PC-3 (cell line): ENCODE results near the gene UFC1.

ENCODE experiments used
- EZH2 ChIP-seq: fragments of 300-600 bp; sonication (generic); IDR thresholded peaks from one replicate; pipeline ENCODE4 v1.6.1; 2017; ENCODE audit warnings: antibody characterized with exemption, mild to moderate bottlenecking, low read length; ENCODE audit not compliant: unreplicated experiment
- EZH2phosphoT487 ChIP-seq: fragments of 300-600 bp; sonication (generic); IDR thresholded peaks from 2 replicates; pipeline ENCODE4 v1.6.1; 2018; ENCODE audit warnings: mild to moderate bottlenecking, antibody characterized with exemption, low read length, borderline replicate concordance
- TF ChIP-seq, protein P1 (sequence below): fragments of 300-600 bp; sonication (generic); conservative IDR thresholded peaks from 2 replicates; pipeline ENCODE4 v1.5.1; 2017; ENCODE audit warnings: antibody characterized with exemption, low read depth, mild to moderate bottlenecking, low read length

DNA sequence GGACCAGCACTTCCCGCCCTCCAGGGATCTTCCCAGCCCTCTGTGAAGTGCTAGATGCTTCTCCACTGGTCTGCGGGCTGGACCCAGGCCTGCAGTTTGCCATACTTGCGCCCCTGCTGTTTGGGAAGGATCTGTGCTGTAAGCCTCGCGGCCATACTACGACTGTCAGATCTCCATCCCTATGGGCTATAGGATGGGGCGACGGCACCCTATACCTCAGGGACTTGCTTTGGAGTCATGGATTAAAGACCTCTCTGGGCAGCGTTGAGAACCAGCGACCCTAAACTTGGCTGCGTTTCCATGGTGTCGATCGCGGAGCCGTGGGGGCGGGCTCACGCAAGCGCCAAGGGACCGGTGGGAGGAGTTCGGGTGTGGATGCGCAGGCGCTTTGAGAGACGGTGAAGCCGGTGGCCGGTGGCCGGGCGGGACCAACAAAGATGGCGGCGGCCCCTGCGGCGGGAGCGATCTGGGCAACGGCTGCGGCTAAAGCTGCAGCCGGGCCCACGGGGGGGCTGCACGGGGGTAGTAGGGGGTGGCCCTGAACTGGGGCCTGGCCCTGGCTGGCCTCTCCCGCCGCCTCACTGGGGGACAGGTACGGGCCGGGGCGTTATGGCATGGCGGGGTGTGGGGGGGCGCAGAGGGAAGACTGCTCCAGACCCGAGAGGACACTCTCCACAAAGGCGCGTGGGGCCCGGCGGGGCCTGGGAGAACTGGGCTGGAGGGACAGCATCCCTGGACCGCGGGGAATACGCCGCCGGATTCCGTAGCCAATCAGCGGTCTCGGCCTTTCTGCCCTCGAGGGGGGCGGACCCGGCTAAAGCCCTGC lies 5.5 kb downstream of the UFC1 start, which contains the start of gene USP21:
- TF ChIP-seq, protein P1, sequence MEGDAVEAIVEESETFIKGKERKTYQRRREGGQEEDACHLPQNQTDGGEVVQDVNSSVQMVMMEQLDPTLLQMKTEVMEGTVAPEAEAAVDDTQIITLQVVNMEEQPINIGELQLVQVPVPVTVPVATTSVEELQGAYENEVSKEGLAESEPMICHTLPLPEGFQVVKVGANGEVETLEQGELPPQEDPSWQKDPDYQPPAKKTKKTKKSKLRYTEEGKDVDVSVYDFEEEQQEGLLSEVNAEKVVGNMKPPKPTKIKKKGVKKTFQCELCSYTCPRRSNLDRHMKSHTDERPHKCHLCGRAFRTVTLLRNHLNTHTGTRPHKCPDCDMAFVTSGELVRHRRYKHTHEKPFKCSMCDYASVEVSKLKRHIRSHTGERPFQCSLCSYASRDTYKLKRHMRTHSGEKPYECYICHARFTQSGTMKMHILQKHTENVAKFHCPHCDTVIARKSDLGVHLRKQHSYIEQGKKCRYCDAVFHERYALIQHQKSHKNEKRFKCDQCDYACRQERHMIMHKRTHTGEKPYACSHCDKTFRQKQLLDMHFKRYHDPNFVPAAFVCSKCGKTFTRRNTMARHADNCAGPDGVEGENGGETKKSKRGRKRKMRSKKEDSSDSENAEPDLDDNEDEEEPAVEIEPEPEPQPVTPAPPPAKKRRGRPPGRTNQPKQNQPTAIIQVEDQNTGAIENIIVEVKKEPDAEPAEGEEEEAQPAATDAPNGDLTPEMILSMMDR, result peak; percentile 53
- no peak for TF ChIP-seq EZH2
- no peak for TF ChIP-seq EZH2phosphoT487
